OCI-LY1 (cell line): ENCODE measurements around the gene EGFL7.

Experiments used
- CTCF ChIP-seq: fragments of 200-600 bp; sonication (generic), shearing (Covaris generic); IDR thresholded peaks from 2 replicates; pipeline ENCODE4 v1.5.1; 2017; ENCODE audit warnings: mild to moderate bottlenecking, antibody characterized with exemption, low read length, moderate library complexity, mixed read lengths
- EZH2 ChIP-seq: fragments of 200-600 bp; sonication (generic), shearing (Covaris generic); IDR thresholded peaks from 2 replicates; pipeline ENCODE4 v1.8.0; 2017; ENCODE audit warnings: borderline replicate concordance, mixed run types, mild to moderate bottlenecking, antibody characterized with exemption, low read length, moderate library complexity, mixed read lengths

GRCh38 chr9:136690806-136691261, 28.1 kb downstream of the EGFL7 start:
- TF ChIP-seq CTCF (no peak), EZH2 (no peak)
